GM19328 (cell line): ENCODE results near the gene BCAR1.
"Not testable (repeated sequence)": the region's sequence is repeated elsewhere in the genome, so short reads cannot be mapped to it uniquely, and the experiment has no call there.

Experiments used
- ATAC-seq: cut with Tn5 transposase; IDR thresholded peaks from one replicate; pipeline ENCODE4 v1.9.1; 2021; ENCODE audit warnings: mild to moderate bottlenecking, moderate library complexity; ENCODE audit not compliant: unreplicated experiment

Gene BCAR1

GRCh38 chr16:75225678-75226515 lies 25.5 kb downstream of the BCAR1 start:
- no peak for ATAC-seq

GRCh38 chr16:75225092-75225491 lies 26.3 kb downstream of the BCAR1 start:
- ATAC-seq = no peak

GRCh38 chr16:75224306-75225082 lies 26.9 kb downstream of the BCAR1 start:
- ATAC-seq = no peak

GRCh38 chr16:75223129-75223528 lies 28.3 kb downstream of the BCAR1 start:
- not testable (repeated sequence) for ATAC-seq

GRCh38 chr16:75222271-75222783 lies 29.1 kb downstream of the BCAR1 start:
- ATAC-seq = no peak

- no peak for ATAC-seq
Observed at GRCh38 chr16:75219838-75220237, 31.6 kb downstream of the BCAR1 start.

GRCh38 chr16:75219088-75219487 lies 32.3 kb downstream of the BCAR1 start:
- no peak for ATAC-seq

GRCh38 chr16:75218256-75219076 lies 33.0 kb downstream of the BCAR1 start, which contains the start of gene CTRB1:
CTRB1 (plus strand) TSS chr16:75218988; CDS start chr16:75219008, 20 bp downstream.
- no peak for ATAC-seq

GRCh38 chr16:75217389-75217851 lies 34.0 kb downstream of the BCAR1 start:
- ATAC-seq = no peak

GRCh38 chr16:75216576-75216975 lies 34.8 kb downstream of the BCAR1 start:
- no peak for ATAC-seq

GRCh38 chr16:75216127-75216526 lies 35.3 kb downstream of the BCAR1 start:
- ATAC-seq = no peak

GRCh38 chr16:75211286-75211685 lies 40.1 kb downstream of the BCAR1 start:
- ATAC-seq = not testable (repeated sequence)

GRCh38 chr16:75209944-75210343 lies 41.5 kb downstream of the BCAR1 start:
- ATAC-seq = no peak

- ATAC-seq = not testable (repeated sequence)
Observed at GRCh38 chr16:75209514-75209913, 41.9 kb downstream of the BCAR1 start.

- ATAC-seq = no peak
Observed at GRCh38 chr16:75208861-75209505, 42.4 kb downstream of the BCAR1 start.

- no peak for ATAC-seq
Observed at GRCh38 chr16:75208242-75208825, 43.1 kb downstream of the BCAR1 start.

GRCh38 chr16:75207831-75208230 lies 43.6 kb downstream of the BCAR1 start:
- ATAC-seq = no peak

GRCh38 chr16:75206749-75207451 lies 44.5 kb downstream of the BCAR1 start, which contains the start of gene CTRB2:
CTRB2 (minus strand) TSS chr16:75207161; CDS start chr16:75207141, 20 bp downstream.
- no peak for ATAC-seq
